Neural progenitor cell (in vitro differentiated cells): ENCODE data around the gene ITPK1.

Source experiments
- CTCF ChIP-seq: fragments of 200-600 bp; sonication (generic); IDR thresholded peaks from 2 replicates; pipeline ENCODE4 v1.5.1; 2017; ENCODE audit warnings: antibody characterized with exemption, mild to moderate bottlenecking
- EZH2 ChIP-seq: fragments of 200-600 bp; sonication (generic); IDR thresholded peaks from 2 replicates; pipeline ENCODE4 v1.6.1; 2017; ENCODE audit warnings: antibody characterized with exemption, mild to moderate bottlenecking, moderate library complexity
- EZH2phosphoT487 ChIP-seq: fragments of 200-600 bp; sonication (generic); IDR thresholded peaks from 2 replicates; pipeline ENCODE4 v1.6.1; 2017; ENCODE audit warnings: antibody characterized with exemption

- TF ChIP-seq CTCF (no peak), EZH2 (no peak), EZH2phosphoT487 (no peak)
Observed at GRCh38 chr14:93011650-93012325, 103.9 kb downstream of the ITPK1 start.
